Measurements from ENCODE around the gene NOS1.
"Not testable (repeated sequence)": the region's sequence is repeated elsewhere in the genome, so short reads cannot be mapped to it uniquely, and the experiment has no call there.

GRCh38 chr12:117192581-117192980 lies 168.8 kb downstream of the NOS1 start:
- TF ChIP-seq, protein P1, sequence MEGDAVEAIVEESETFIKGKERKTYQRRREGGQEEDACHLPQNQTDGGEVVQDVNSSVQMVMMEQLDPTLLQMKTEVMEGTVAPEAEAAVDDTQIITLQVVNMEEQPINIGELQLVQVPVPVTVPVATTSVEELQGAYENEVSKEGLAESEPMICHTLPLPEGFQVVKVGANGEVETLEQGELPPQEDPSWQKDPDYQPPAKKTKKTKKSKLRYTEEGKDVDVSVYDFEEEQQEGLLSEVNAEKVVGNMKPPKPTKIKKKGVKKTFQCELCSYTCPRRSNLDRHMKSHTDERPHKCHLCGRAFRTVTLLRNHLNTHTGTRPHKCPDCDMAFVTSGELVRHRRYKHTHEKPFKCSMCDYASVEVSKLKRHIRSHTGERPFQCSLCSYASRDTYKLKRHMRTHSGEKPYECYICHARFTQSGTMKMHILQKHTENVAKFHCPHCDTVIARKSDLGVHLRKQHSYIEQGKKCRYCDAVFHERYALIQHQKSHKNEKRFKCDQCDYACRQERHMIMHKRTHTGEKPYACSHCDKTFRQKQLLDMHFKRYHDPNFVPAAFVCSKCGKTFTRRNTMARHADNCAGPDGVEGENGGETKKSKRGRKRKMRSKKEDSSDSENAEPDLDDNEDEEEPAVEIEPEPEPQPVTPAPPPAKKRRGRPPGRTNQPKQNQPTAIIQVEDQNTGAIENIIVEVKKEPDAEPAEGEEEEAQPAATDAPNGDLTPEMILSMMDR (IDR thresholded peaks at IDR 0.05 in 4 of 5, conservative IDR thresholded peaks at IDR 0.05 in 1 of 5), result not testable (repeated sequence)
- not testable (repeated sequence) for TF ChIP-seq POLR2A (IDR thresholded peaks at IDR 0.05)
